ENCODE results near the gene TBC1D5.

The TBC1D5 gene

GRCh38 chr3:17231537-17232261, 510.7 kb downstream of the TBC1D5 start:
- DNase-seq (ENCODE audit: low read depth): no peak

DNA sequence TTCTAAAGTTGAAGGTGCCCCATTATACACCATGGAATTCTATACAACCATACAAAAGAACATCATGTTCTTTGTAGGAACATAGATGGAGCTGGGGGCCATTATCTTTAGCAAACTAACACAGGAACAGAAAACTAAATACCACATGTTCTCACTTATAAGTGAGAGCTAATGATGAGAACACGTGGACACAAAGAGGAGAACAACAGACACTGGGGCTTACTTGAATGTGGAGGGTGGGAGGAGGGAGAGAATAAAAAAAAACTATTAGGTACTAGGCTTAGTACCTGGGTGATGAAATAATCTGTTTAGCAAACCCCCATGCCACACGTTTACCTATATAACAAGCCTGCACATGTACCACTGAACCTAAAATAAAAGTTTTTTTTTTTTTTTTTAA, 515.0 kb downstream of the TBC1D5 start:
- no peak for DNase-seq (ENCODE audit: low read depth)

- no peak for DNase-seq (ENCODE audit: low read depth)
These were observed 520.9 kb downstream of the TBC1D5 start for GRCh38 chr3:17221529-17221928.

DNA sequence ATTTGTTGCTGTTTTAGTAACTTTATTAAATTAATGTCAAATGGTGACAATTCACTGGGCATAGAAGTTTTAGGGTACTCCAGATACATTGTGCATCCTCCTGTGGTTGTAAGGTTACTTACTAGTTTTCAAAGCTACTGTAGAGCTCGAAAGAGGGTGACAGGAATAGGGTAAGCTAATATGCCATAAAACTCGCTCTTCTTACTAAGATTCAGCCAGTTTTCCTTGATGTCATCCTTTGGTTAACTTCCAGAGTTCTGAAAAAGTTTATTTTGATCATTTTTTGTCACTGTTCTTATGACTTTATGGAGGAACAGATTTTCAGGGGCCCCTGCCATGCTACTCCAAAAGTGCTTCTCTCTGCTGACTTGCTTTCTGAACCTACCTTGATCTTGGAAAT, 522.8 kb downstream of the TBC1D5 start:
- DNase-seq (ENCODE audit: low read depth): no peak

DNA sequence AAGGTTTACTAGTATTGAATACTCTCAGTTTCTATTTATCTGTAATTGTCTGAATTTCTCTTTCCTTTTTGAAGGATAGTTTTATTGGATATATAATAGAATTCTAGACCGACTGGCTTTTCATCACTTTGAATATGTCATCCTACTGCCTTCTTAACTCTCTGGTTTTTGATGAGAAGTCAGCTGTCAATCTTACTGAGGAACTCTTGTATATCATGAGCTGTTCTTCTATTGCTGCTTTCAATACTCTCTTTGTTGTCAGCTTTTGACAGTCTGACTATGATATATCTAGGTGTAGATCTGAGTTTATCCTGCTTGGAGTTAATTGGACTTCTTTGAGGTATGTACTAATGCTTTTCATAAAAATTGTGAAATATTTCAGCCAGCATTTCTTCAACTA, 523.8 kb downstream of the TBC1D5 start:
- DNase-seq (ENCODE audit: low read depth): no peak

- no peak for DNase-seq (ENCODE audit: low read depth)
These were observed 524.8 kb downstream of the TBC1D5 start for GRCh38 chr3:17217588-17217987.

GRCh38 chr3:17213102-17213501, 529.3 kb downstream of the TBC1D5 start:
- no peak for DNase-seq (ENCODE audit: low read depth)

GRCh38 chr3:17207979-17208378, 534.5 kb downstream of the TBC1D5 start:
- no peak for DNase-seq (ENCODE audit: low read depth)

- DNase-seq (ENCODE audit: low read depth): no peak
These were observed 535.4 kb downstream of the TBC1D5 start for GRCh38 chr3:17207019-17207418.

DNA sequence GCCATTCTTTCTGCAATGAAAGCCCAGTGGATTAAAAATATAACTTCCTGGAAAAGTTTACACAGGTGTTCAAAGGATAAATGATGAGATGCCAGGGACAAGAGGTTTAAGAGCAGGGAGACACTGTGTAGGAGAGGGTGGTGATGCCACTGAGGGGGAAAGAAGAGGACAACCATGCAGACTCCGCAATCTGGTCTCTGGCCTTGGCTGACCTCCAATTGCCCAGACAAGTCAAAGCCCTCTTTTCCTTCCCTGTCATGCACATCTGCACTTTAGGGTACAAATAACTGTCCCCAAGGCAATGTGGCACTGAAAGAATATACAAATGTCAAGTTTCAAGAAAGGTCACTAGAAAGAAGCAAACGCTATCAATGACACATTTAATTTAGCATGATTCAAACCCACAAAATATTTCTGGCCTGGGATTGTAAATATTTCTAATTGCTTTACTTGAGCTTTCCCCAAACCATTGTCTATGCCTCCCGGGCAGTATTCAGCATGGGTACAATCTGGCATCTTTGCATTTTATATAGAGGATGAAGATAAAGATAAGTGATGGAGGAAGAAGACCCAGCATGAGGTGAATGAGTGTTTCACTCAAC, 538.3 kb downstream of the TBC1D5 start:
- no peak for DNase-seq (ENCODE audit: low read depth)

DNA sequence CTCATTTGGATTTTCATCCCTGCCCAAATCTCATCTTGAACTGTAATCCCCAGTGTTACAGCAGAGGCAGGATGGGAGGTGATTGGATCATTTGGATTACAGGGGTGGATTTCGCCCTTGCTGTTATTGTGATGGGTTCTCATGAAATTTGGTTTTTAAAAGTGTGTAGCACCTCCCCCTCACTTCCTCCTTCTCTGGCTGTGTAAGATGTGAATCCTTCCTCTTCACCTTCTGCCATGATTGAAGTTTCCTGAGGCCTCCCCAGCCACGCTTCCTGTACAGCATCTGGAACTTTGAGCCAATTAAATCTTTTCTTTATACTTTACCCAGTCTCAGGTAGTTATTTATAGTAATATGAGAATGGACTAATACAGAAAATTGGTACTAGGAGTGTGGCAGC, 540.9 kb downstream of the TBC1D5 start:
- DNase-seq (ENCODE audit: low read depth): no peak

DNA sequence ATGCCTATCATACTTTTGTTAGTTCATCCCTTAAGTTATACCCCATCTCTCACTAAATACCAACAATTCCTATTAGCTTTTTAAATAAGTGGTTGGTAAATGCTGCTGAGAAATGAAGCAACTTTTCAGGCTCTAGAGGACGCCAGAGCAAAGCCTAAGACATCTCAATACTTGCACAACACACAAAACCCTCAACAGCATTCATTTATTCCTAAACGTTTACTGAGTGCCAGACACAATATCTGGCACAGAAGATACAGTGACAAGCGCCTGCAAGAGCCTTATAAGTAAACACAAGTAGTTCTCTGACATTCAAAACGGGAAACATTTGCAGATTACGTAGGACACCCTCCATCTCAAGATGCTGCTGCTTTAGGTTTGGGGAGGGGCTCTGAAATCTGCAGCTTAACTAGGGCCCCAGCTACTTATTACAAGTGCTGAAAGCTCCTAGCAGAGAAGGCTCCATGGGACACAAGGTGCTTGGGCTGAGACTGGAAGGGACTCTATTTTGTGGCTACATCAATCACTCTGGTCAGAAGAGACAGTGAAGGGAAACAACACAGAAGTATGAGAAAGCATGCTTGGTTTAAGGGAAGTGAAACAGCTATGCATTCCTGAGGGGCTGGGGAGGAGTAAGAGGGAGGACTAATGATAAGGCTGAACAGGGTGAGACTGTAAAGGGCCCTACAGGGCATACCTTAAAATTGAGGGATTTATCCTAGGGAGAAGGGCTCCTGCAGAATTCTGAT, 546.4 kb downstream of the TBC1D5 start:
- DNase-seq (ENCODE audit: low read depth): no peak

DNA sequence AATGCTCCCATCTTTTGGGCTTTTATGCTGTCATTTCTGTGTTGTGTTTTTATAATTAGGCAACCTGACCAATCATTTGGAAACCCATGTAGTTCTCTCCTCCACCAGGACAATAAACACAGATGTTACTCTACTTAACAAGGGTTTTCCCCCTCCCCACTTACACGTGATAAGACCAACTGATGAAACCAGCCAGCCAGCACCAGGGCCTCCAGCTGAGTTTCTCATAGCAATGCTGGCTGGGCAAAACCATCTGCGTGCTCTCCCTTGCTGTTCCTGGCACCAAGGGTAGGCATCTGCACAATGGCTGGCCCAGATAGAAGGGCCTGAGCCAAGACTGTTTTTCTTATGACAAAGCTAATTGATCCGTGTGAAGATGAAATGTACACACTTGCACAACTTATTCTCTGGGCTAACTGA, 547.2 kb downstream of the TBC1D5 start:
- DNase-seq (ENCODE audit: low read depth): no peak

DNA sequence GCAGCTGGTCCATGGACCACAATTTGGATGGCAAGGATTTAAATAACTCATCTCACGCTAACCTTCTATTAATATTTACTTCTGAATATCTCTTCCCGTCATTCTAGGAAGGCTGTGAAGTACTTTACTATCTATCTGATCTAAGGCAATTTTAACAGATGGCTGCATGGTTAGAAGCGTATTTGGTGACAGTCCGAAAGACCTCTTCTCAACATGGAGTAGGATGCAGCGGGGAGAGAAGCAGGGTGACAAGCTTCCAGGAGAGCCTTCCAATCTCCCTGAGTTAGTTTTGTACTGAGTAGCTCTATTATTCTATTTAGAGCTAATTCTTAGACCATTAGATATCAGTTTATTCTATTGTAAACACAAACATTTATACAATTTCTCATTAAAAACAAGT, 548.3 kb downstream of the TBC1D5 start:
- no peak for DNase-seq (ENCODE audit: low read depth)

- no peak for DNase-seq (ENCODE audit: low read depth)
These were observed 549.4 kb downstream of the TBC1D5 start for GRCh38 chr3:17192995-17193394.

GRCh38 chr3:17190353-17191078, 551.9 kb downstream of the TBC1D5 start:
- DNase-seq (ENCODE audit: low read depth): no peak

- no peak for DNase-seq (ENCODE audit: low read depth)
These were observed 554.1 kb downstream of the TBC1D5 start for GRCh38 chr3:17188378-17188777.

- no peak for DNase-seq (ENCODE audit: low read depth)
These were observed 554.7 kb downstream of the TBC1D5 start for GRCh38 chr3:17187589-17188184.

DNA sequence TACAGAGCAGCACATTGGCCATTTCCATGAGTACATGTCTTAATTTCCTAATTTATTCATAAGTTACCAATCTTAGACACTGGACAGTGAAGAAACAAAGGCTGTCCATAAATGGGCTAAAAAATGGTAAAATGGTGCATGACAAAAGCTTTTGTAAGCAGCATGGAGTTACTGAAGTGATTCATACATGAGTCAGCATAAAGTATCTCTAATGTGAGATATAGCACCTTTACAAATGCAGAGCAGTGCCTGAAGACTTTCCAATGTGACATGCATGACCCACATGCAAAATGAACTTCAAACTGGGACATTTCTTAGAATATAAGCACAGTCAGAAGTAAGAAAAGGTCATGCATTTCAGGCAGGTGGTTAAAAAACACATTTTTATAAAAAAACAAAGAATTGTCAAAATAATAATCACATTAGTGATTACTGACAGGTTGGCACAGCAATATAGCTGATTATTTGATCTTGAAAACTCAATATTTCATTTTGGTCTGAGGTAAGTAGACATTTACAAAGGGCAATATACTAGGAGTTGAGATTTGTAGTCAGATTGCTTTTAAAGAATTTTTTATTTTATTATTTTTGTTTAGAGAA, 558.4 kb downstream of the TBC1D5 start:
- DNase-seq (ENCODE audit: low read depth): no peak

- no peak for DNase-seq (ENCODE audit: low read depth)
These were observed 560.3 kb downstream of the TBC1D5 start for GRCh38 chr3:17182166-17182565.

DNA sequence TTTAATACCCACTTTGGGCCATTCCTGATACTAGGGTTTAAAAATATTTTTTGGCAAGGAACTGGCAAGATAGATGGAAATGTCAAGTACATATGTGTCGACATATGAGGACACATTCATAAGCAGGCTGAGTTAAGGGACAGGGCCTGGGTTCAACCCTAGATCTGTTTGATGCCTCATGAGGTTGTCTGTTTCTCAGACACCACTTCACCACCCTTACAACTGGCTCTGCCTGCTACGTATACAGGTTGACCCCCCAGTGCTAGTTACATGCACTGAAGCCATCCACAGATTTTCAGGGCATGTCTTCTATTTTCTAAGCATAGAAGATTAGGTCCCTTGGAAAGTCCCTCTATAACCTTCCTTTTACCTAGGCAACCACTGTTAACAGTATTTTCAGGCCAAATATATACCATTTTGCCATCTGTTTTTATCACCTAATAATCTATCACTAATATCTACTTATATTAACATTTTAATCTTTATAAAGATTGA, 561.0 kb downstream of the TBC1D5 start:
- DNase-seq (ENCODE audit: low read depth): no peak

Measured in stimulated activated CD8-positive, alpha-beta memory T cell treated with anti-CD3 and anti-CD28 coated beads, Interleukin-12 subunit alpha, Interleukin-12 subunit beta, amount 100 ng/mL, for 4 hours (primary cell).